T-helper 2 cell (primary cell): Measurements from ENCODE around the gene CYTH1.
A peak's percentile ranks its signal among the peaks of the same experiment; 100 is the strongest.

Experiments used
- DNase-seq, 5 experiments: peaks; one replicate each; pipeline versions ENCODE4 v3.0.0 to v3.0.0-alpha.2; 2012 to 2022

CYTH1 gene

DNA sequence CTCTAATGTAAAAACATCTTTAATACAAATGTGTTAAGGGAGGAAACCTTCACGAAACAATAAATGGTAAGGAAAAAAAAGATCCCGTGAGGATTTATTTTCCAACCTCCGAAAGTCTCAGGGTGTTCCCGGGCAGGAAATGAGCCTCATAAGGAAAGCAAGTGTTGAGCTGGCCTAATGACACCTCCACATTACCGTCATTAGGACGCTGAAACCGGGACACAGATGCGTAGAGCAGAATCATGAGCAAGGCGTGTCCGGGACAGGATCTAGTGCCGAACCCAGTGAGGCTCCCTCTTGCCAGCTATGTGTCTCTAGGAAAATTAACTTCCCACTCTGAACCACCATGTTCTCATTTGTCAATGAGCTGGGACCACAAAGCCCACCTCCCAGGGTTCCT is 22.7 kb upstream of the CYTH1 start:
- DNase-seq, result peak in 1 of 5 experiments; percentile 43

DNA sequence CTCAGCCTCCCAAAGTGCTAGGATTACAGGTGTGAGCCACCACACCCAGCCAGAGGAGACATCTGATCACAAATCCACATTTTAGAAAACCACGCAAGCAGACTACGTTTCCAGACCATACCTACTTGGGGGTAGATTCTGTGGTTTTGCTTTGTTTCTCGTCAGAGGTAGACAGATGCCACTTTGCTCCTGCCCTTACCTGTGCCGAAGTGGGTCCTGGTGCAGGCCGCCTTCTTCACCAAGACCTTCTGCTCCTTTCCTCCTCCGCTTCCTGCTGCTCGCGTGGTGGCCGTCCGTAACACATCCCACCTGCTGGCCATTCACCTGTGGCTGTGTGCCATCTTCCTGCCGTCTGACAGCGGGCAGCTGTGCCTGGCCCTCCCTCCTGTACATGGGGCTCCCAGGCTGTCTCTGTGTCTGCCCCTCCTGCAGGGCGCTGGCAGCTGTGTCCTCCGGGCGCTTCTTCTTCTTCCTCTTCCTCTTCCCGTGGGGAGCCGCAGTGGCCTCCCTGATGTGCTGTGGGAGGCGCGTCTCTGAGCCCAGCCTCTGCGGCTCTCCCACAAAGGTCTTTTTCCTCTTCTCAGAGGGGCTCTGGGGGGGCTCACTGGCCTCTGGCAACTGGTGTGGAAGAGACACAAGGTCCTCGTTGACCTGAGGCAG is 21.2 kb upstream of the CYTH1 start:
- peak in 1 of 5 experiments; percentile 47 for DNase-seq

- DNase-seq, result no peak
Observed at GRCh38 chr17:78802459-78802858, 20.4 kb upstream of the CYTH1 start.

DNA sequence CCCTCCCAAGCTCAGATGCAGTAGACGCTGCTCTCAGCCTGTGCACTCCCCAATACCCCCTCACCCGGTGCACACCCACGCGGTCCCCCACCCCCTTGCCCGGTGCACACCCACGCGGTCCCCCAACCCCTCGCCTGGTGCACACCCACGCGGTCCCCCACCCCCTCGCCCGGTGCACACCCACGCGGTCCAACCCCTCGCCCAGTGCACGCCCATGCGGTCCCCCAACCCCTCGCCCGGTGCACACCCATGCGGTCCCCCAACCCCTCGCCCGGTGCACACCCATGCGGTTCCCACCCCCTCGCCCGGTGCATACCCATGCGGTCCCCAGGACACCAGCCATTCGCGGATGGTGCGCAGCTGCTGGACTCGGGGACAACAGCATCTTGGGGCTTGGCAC is 19.9 kb upstream of the CYTH1 start:
- DNase-seq, result no peak

DNA sequence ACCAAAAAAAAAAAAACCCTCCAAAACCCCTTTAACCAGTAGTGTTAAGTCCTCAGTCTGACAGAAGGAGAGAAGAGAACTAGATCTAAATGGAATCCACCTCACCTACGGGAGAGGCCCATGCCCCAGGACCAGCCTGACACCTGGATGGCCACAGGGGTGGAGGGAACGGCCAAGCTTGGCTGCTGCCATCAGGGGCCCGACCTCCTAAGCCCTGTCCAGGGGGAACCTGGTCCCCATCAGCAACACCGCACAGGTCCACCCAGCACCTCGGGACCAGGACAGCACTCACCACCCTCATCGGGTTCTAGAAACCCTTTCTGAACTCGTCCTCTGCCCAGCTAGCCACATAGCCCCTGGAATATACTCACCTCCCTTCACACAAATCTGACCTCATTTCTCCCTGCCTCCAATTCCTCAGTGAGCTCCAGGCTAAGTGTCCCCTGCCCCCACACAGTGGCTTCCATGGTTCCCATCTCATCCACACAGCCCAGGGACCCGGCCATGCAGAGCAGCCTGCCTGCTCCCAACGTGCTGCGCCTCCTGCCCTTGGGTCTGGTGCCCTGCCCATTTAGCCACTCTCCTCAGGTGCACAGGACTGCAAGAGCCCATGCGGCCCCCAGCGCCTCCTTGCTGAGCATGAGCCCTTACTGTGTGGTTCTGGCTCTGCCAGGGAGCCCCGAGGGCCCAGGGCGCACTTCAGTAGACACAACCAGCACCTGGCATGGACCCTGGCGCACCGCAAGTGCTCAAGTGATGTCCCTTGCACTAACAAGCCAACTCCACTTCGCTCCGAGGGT is 18.3 kb upstream of the CYTH1 start:
- DNase-seq, result no peak

GRCh38 chr17:78798695-78799559 is 16.9 kb upstream of the CYTH1 start:
- peak in 1 of 5 experiments; percentile 56 for DNase-seq

- no peak for DNase-seq
Observed at GRCh38 chr17:78797691-78798585, 15.9 kb upstream of the CYTH1 start.

GRCh38 chr17:78797213-78797612 is 15.1 kb upstream of the CYTH1 start:
- DNase-seq, result no peak

DNA sequence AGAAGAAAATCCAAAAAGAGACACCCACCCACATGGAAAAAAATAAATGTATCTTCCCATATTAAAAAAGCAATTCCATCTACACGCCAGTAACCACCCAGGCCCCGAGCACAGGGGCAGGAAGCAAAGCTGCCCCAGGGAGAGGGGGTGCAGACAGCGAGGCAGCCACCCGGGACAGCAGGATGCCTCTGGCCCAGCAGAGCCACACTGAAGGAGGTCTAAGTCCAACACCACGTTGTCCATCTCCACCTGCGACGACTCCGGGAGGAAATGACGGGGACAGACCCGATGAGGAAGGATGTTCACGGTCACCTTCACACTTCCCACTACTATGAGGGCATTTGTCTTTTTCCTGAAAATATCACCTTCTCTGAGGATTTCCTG is 14.4 kb upstream of the CYTH1 start:
- no peak for DNase-seq

GRCh38 chr17:78795861-78796516 is 13.9 kb upstream of the CYTH1 start:
- no peak for DNase-seq

DNA sequence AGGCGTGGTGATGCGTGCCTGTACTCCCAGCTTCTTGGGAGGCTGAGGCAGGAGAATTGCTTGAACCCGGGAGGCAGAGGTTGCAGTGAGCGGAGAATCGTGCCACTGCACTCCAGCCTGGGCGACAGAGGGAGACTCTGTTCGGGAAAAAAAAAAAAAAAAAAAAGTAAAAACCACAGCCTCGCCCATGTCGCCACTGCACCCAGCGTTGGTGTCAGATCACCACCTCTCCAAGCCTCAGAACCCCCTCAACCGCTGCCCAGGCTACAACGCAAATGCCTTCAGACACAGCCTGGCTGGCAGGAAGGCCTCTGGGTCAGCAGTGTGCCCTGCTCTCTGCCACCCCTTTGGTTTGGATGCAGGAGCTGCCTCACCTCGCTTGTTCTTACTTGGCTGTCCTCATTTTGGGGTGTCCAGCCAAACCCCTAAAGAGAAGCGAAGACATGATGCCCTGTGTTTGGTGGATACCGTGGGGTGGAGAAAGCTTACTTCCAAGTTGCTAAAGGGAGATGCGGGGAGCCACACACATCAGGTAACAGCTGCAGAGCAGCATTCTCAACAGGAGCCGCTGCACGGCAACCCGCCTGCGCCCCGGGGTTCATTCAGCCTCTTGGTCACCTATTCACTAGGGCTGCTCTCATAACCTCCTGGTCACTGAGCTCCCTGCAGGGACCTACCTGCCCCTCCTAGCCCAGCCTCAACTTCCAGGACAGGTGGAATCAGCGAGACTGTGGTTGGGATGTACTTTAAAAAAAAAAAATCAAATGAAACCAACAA is 13.0 kb upstream of the CYTH1 start:
- DNase-seq, result no peak

- DNase-seq, result no peak
Observed at GRCh38 chr17:78794399-78794798, 12.3 kb upstream of the CYTH1 start.

DNA sequence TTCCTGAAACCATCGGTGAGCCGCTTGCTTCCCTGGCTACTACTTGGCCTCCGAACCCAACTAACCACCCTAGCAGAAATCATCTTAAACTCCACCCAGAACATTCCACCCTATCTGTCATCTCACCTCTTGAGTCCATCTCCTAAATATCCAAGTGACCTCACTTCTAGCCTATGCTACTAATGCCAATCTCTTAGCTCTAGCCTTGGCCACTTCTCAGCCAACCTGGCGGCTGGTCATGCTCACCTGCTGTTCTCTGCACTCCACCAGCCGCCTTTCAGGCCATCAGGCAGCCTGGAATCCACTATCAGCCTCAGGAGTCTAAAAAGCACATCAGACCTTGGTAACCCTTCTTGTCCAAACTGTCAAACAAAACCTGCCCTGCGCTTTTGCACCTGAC is 11.9 kb upstream of the CYTH1 start:
- no peak for DNase-seq

GRCh38 chr17:78793415-78793814 is 11.3 kb upstream of the CYTH1 start:
- no peak for DNase-seq

DNA sequence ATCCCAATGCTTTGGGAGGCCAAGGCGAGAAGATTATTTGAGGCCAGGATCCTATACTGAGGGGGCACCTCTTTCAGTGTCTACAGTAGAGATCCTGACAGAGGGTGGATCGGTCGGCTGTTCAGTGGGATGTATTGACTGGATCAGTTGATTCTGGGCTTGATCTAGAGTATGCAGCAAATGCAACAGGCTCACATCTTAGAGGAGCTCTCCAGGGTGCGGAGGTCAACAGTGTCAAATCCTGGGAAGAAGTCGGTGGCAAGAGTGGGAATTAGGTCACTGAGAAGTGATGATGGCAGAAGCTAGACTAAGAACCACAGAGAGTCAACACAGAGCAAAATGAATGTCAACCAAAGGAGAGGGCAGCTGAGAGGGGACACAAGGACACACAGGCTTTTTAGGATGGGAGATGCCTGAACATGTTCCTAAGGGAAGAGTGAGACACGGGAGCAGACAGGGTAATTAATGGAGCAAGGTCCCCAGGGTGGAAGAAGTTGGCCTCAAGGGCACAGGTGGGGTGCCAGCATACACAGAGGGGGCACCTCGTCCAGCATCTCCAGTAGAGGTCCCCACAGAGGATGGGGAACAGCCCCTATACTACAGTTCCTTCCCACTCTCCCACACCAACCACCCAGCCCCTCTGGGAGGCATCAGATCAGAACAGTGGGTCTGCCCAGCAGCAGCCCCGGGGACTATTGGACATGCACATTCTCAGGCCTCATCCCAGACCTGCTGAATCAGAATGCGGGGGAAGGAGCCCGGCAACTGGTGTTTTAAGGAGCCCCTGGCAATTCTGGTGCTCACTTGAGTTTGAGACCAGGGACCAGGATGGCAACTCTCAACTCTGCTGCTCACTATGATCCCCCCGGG is 10.0 kb upstream of the CYTH1 start:
- no peak for DNase-seq

DNA sequence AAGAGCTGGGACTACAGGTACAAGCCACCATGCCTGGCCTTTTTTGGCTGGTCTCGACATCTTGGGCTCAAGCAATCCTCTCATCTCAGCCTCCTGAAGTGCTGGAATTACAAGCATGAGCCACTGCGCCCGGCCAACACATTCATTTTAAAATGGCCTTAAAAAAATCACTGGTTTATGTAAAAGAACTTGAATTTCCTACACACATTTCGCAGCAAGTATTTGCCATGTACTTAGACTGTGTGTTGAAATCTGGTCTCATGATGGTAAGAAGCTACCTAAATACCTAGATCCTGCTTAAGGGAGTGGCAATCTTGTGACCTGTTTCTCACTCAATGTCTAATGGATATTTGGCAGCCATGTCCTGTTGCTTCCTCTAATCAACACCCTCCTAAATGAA is 8.5 kb upstream of the CYTH1 start:
- no peak for DNase-seq

- DNase-seq, result peak in 3 of 5 experiments; percentile 43 to 64 (median 49)
Observed at GRCh38 chr17:78789663-78790181, 7.6 kb upstream of the CYTH1 start.

DNA sequence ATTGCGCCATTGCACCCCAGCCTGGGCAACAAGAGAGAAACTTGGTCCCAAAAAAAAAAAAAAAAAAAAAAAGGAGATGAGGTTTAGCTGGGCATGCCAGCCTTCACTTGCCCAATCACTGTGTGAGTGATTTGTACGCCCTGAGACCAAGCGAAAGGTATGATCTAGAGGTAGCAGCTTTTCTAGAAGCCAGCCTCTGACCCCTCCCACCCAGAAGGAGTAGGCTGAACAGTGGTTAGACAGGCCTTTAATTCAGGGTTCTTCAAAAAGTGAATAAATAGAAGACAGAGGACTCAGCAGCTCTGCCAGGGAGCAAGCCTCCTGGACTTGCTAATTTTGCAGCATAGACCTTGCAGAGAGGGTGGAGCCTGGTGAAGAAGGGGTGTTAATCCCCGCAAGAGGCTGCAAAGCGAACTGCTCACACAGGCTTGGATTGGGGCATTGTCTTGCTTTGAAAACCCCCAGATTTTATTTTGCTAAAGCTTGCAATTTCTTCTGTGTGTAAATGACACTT is 7.1 kb upstream of the CYTH1 start:
- DNase-seq, result no peak

DNA sequence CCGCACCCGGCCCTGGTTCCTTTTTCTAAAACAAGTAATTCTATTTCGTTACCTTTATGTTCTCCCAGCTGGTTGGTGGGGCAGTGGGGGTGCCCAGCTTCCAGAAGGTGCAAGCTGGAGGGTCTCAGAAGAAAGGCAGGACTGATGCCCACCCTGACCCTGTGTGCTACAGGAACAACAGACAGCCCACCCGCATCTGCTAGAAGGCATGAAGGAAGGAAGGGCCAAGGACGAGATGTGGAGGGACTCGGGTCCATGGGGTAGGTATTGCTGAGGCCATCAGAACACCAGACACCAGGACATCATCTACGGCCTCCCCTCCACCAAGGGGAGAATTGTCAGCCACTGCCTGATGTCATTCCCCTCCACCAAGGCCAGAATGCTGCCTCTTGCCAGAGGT is 6.4 kb upstream of the CYTH1 start:
- no peak for DNase-seq
